ENCODE measurements around the gene PINLYP.

DNA sequence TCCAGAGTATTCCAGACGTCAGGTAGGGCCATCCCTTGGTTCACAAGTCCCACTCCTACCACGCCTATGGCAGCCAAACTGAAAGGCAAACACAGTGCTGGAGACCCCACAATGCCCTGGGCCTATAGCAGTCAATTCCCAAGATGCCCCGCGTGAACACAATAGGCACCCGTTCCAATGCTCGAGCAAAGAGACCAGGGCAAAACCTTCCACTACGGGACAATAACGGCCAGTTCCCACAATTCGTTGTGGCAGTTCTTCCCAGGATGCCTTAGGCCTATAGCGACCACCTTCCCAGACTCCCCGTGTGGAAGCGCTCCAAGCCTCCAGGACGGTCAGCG is 43.3 kb downstream of the PINLYP start:
- TF ChIP-seq, protein P1, sequence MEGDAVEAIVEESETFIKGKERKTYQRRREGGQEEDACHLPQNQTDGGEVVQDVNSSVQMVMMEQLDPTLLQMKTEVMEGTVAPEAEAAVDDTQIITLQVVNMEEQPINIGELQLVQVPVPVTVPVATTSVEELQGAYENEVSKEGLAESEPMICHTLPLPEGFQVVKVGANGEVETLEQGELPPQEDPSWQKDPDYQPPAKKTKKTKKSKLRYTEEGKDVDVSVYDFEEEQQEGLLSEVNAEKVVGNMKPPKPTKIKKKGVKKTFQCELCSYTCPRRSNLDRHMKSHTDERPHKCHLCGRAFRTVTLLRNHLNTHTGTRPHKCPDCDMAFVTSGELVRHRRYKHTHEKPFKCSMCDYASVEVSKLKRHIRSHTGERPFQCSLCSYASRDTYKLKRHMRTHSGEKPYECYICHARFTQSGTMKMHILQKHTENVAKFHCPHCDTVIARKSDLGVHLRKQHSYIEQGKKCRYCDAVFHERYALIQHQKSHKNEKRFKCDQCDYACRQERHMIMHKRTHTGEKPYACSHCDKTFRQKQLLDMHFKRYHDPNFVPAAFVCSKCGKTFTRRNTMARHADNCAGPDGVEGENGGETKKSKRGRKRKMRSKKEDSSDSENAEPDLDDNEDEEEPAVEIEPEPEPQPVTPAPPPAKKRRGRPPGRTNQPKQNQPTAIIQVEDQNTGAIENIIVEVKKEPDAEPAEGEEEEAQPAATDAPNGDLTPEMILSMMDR (conservative IDR thresholded peaks at IDR 0.05 in 1 of 2, IDR thresholded peaks at IDR 0.05 in 1 of 2; ENCODE audit: low read depth in 1 of 2, low read length in 2 of 2): no peak
- no peak for TF ChIP-seq EZH2 (IDR thresholded peaks at IDR 0.05; ENCODE audit: low read length, missing control alignments)
